ENCODE measurements around the gene PSMB5.
"Not testable (repeated sequence)": the region's sequence is repeated elsewhere in the genome, so short reads cannot be mapped to it uniquely, and the experiment has no call there.

PSMB5 gene

DNA sequence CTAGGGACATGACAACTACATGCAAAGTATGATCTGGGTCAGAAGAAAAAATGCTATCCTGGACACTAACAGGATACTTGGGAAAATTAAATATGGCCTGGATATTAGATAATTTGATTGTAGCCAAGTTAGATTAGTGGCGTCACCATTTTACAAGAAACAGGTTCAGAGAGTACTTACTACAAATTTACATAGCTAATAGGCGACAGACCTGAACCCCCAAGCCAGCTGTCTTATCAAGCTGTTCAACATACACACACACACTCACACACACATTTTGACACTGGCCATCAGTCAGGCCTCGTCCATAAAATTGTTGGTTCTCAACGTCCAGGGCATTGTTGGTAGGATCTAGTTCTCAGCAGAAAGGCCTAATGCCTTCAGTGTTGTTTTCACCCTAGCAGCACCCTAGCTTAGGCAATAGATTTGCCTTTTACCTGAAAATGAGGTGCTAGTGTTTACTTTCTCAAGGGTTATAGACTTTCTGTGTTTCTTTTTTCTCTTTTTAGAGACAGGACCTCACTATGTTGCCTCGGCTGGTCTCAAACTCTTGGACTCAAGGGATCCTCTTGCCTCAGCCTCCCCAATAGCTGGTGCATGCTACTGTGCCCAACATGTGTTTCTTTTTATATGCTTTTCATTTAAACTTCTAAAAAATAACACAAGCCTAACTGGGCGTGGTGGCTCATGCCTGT lies 21.5 kb downstream of the PSMB5 start:
- DNase-seq = no peak

DNA sequence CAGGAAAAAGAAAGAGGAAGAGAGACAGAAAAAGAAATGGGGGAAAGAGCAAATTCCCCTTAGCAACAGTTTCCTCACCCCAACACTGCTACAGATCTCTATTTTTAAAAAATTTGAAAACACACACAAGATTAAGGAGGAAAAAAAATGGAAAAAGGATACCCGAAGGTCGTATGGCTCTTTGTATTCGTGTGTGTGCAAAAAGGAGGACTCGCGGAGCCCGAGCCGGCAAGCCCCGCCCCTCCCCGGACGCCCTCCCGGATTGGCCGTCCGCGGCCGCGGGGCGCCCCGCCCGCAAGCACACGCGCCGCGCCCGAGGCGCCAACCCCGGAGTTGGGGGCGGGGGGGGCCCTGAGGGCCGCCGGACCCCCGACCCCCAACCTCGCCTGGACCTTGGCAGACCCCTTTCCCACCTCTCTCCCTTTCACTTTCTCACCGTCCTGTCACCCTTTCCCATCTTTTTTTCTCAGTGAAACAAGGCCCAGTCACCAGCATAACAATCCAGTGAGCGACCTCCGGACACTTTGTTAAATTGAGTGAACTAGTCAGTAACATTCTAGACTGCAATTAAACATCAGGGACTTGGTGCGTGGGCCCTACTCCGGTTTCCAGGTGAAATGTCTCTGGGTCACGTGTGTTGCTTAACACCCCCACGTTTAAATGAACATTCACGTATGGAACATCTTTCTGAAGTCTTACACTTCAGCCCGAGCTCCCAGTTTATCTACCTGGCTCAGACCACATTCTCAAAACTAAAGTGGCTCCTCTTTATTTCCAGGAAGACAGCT lies 24.6 kb downstream of the PSMB5 start, which contains the start of gene C14orf93:
TSS of gene C14orf93 (minus strand) at position 205 of the 788 bp plus-strand sequence. CDS start 11,120 bp downstream, outside the sequence.
- peak; percentile 38 to 64 for DNase-seq

DNA sequence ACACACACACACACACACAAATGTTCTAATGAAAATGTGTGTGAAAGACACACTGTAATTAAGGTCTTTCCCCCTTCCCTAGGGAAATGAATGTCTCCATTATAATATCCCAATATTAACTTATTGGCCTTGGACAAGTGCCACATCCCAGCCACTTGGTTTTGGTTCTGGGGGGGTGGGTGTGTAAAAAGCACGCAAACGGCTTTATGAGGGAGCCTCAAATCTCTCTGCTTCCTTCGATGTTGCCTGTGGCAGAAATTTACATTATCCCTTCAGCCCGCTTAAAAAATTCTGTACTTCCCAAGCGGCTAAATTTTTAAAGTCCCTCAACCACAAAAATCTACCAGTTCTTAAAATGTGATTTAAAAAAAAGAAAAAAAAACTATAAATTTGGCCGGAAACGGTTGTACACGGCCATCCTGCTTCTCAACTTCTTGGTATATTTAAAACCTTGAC lies 25.2 kb downstream of the PSMB5 start:
- DNase-seq = no peak

DNA sequence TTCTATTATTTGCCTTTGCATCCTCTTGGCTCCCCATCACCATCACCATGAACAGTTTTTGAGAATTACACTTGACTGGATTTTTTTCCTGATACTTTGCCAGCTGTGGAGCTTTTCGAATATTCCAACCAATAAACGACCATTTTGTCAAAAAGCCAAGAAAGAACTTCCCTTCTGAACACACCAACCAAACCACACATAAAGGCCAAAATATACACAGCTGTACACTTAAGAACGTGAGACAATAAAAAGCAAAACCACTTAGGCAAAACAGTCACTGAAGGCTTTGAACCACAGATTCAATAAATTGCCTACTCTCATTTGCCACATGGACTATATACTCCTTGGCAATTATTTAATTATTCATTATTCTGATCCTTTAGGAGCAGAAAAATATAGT lies 25.9 kb downstream of the PSMB5 start:
- no peak for DNase-seq

DNA sequence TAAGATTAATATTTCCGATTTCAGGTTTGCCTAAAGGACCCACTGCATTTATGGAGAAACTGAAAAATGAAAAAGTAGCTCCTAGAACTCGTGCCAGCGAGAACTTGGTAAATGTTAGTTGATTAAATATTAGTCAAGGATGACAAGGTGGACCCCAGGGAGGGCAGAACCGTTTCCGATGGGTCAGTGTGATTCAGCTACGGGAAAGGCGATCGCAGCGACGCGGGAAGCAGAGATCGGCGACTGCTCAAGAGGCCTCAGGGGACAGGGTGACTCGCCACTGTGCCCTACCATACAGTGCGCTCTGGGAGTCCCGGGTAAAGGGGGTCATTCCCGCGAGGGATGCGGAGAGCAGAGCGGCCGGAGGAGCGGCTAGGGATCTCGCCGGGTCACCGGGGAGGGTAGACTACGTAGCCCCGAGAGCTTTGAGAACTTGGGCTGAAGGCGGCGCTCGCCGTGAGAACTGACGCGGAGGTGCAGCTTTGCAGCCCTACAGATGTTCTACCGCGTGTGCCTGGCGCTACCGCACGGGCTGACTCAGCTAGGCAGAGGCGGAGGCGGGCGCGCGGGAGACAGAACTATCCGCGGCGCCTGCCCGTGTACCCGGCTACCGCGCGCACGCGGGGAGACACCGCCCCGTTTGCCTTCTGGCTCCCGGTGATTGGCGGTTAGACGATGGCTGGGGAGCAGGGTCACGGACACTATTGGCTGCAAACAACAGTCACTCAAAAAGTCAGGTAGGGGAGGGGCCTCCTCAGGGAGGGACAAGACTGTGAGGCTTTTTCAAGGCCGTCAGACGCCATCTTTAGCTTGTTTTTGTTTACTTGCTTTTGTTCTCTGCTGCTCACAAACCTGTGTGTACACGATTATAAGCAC lies 27.9 kb downstream of the PSMB5 start:
- peak; percentile 77 to 99 for DNase-seq

DNA sequence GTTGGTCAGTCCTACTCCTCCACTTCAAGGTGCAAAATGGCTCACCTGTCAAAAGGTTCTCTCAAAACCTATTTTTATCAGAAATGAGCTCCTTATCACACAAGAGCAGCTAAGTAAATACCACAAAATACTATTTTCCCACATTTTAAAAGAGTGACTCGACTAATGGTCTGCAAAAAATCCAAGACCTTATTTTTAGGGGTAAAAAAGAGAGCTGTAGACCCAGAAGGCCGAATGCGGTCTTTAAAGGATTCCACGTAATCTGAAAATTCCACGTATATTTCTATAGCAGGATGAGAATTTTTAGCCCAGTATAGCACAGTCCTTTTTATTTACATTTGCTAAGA lies 28.5 kb downstream of the PSMB5 start:
- no peak for DNase-seq

DNA sequence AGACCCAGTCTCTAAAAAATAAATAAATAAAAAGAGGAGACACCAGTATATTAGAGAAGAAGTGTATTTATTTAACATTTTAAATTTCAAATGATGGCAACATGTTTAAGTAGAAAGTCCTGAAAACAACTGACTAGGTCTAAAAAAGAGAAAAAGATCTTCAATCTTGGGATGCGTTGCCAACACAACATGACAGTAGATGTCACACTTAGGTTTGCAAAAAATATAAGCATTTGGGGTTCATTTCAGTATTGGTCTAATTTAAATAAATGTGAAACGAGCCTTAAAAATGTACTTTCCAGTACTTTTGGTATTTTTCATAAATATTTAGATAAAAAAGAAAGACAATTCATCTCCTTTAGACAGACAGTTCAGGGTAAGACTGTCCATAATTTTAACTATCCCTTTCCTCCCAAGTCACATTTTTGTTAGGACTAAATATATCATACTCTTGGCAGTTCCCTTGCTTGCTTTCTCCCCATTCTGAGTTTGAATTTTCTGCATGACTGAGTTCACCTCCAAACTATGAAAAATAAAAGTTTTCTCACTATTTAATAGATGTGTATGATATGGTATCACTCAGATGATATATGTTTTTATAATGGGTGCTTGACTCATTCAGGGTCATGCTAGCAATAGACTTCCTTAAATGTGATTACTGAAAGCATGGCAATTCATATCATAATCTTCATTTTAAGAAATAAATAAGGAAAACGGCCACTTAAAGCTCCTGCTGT lies 29.1 kb downstream of the PSMB5 start:
- no peak for DNase-seq

DNA sequence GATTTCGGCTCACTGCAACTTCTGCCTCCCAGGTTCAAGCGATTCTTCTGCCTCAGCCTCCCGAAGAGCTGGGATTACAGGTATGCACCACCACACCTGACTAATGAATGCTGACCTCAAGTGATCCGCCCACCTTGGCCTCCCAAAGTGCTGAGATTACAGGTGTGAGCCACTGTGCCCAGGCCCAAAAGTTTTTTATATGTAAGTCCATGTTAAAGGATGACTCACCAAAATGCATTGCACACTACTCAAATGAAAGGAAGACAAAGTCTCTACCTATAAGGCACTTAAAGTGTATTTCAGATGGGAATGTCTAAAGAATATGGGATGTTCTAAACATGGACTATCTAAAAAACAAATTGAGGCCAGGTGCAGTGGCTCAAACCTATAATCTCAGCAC lies 30.4 kb downstream of the PSMB5 start:
- DNase-seq = not testable (repeated sequence)

DNA sequence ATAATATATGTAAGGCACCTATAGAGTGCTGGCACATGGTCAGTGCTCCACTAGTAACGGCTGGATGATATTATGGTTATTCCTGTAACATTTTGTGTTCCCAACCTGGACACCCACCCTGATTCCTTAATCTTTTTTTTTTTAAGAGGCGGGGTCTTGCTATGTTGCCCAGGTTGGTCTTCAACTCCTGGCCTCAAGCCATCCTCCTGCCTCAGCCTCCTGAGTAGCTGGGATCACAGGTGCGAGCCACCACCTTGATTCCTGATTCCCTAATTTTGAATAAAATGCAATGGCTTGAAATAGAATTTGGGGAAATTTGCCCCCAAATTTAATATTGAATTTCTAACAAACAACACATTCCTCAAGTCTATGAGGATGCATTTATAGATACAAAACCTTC lies 32.1 kb downstream of the PSMB5 start:
- no peak for DNase-seq

DNA sequence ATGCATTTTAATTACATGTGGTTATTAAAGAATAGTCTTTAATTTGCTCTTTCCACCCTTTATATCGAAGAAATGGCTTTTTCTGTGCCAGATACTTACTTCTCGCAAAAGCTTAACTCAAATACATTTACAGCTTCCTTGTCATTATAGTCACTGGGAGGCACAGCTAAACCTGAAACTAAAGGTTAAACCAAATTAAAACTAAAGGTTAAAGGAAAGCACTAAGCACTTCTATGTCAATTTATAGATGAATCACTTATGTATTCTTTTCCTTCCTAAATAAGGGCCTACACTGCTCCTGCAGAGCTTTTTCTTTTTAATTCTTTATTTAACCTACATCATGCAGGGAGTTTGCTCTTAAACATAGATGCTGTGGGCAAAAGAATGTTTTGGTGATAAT lies 33.8 kb downstream of the PSMB5 start:
- no peak for DNase-seq

DNA sequence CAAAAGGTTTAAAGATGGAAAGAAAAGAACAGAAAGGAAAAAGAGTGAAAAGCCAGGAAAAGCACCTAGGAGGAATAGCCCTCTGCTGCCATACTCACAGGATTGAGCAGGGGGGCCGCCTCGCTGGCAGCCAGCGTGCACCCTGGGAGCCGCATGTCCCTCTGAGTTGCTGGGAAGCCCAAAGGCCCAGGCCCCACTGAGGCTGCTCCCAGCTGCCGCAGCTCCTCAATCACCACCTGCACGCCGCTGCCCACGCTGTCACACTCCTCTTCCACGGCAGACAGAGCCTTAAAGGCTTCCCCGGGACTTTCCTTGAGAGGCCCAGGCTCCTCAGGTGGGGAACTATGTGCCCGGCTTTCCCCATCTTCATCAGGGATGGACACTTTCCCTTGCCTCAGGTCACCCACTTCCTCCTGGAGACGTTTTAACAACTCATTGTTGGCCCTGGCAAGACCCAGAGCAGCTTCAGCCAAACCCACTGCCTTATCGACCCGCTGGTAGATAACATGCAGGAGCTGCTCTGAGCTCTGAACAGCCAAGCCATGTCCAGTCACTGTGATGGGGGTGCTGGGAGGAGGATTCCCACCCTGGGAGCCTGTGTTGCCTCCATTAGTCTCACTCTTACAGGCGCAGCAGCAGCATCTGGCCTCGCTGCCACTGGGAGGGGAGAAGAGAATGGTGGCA lies 36.2 kb downstream of the PSMB5 start:
- DNase-seq = no peak

DNA sequence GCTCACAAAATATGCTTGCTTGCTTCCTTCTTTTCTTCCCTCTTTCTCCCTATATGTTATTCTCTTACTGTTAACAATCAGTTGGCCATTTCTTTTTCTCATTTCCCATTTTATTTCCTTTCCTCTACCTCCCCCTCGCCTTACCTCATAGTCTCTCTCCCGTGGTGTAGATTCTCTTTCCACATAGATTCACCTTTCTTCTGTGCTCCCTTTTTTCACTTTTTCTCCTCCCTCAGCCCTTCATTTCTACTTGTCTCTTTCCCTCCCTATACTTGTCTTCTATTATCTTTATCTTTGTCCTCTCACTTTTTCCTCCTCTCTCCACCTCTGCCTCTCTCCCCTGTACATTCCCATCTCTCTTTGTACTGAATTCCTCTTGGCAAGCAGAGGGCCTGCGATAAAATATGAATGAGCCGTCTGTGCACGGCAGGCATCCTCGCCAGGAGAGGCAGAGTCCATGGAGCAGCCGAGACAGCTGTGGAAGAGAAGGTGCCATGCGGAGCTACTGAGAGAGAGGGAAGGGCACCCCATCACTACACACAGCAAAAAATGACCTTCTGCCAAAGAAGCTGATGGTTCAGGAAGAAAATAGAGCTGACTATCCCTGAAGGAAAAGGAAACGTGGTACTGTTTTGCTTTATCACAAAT lies 36.9 kb downstream of the PSMB5 start:
- no peak for DNase-seq

DNA sequence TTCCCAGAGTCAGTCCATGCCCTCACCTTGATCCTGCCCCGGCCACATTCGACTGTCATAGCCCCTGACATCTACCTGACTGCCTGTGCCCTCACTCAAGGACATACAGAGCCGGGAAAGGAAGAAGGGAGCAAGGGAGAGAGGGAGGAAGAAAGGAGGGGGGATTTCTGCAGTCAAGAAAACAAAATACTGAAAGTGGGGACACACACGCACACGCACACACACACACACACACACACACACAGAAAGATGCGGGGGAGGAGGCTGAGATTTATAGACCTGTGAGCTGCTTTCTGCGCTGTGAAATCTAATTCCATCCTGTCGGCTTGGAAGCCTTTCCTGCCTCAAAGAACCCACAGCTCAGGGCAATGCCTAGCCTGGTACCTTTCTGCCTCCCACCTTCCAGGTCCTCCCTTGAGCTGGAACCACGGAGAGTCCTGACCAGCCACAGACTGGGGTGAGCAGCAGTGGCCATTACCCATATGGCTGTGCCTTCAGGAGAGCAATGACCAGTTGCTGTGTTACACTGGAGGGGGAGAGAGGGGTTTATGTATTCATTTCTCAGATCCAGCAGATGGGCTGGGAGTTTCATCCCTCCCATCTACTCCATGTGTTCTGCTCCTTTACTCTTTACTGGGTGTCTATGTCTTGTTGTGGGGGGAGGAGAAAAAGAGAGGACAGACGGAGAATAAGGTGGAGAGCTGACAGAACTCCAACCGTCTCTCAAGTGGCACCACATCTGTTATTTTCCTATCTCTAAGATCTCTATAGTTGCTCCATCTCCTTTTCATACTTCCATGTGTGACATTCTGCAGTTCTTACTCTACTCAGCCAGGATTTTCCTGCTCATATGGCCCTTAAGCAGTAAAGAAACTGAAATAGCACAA lies 37.7 kb downstream of the PSMB5 start:
- DNase-seq = no peak

DNA sequence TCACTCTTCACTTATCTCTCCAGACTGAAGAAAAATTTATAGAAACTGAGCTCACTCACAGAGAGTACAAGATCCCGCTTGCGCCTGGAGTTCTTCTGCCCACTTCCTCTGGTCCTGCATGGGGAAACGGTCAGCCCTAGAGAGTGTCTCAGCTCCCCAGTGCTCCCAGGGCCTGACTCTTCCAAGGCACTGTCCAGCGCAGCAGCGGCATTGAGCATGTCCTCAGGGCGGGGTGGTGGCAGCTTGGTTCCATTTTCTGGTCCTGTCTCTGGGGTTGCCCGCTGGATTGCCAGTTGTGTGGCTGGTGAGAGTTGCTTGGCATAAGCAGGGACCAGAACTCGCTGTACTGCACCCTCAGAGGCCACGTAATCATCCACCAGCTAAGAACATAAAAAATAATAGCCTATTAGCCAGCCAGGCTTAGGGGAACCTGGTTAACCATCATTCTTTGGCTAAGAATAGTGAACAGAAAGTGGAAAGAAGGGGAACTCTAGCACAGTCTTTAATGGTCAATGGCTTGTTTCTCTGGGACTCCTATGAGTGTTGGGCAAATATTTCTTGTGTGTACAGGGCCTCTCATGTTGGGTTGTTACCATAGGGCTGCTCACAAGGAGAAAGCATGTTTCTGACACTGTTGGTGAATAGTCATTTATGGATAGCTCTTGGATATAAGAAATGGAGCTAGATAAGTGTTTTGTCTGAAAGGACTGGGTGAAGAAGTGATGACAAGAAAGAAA lies 38.6 kb downstream of the PSMB5 start:
- no peak for DNase-seq

DNA sequence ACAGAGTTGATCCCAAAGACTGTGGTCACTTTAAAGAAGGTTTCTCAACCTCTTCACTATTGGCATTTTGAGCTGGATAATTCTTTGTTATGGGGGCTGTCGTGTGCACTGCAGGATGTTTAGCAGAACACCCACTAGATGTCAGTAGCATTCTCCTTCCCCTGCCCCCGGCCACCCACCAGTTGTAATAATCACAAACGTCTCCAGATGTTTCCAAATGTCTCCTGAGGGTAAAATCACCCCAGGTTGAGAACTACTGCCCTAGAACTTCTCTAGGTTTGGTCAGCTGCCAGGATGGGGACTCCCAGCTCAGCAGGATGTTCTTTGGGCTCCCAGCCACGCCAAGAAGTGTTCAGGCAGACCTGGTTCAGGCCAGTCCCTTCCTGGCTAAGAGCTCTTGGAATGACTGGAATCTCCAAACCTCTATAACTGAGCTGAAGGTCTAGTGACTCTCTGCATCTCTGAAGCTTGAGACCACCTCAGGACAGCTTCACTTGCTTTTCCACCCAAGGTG lies 39.9 kb downstream of the PSMB5 start:
- DNase-seq = peak in 1 of 2 donors; percentile 20

DNA sequence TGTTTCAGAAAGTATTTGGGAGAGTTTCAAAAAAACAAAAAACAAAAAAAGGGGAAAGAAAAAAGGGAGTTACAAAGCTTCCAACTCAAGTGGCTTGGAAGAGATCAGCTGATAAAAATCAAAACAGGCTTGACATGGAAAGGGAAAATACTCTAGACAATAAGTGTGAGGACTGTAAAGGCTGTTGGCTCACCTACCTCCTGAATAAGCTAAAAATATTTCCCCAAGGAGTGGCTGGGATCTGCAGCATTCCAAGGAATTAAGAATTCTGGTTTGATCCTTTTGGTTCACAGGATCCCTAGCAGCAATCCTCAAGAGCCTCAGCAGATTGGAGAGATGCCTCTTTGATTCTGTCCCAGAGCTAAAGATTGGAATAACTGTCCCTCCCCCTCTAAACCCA lies 41.2 kb downstream of the PSMB5 start:
- no peak for DNase-seq

DNA sequence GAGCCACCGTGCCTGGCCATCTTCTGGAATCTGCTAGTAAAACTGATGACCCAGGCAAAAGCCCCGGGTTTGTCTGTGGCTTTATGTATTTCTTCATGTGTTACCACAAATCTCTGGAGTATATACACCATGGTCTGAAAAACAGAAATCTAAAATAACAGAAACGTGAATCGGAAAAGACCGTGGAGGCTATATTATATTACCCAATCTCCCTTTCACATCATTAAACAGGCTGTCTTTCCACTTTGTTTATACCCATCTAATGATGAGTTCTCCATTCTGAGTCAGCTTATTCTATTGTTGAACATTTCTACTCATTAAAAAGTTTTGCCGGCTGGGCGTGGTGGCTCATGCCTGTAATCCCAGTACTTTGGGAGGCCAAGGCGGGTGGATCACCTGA lies 42.8 kb downstream of the PSMB5 start:
- no peak for DNase-seq

DNA sequence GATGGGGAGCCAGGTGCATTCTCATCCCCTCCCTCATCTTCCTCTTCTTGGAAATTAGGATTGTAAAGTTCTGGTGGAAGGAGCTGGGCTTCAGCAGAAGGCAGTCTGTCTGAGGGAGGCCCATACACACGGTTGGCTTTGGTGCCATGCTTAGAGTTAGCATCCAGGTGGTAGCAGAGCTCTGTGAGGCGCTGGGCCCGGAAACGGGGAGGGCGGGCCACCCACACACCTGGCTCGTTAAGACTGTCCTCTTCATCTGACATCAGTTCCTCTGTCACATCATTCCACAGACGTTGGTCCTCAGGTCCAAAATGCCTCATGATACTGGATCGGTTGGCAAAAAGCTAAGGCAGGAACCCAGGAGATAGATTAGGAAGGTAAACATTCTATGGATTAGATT lies 47.4 kb downstream of the PSMB5 start:
- no peak for DNase-seq

DNA sequence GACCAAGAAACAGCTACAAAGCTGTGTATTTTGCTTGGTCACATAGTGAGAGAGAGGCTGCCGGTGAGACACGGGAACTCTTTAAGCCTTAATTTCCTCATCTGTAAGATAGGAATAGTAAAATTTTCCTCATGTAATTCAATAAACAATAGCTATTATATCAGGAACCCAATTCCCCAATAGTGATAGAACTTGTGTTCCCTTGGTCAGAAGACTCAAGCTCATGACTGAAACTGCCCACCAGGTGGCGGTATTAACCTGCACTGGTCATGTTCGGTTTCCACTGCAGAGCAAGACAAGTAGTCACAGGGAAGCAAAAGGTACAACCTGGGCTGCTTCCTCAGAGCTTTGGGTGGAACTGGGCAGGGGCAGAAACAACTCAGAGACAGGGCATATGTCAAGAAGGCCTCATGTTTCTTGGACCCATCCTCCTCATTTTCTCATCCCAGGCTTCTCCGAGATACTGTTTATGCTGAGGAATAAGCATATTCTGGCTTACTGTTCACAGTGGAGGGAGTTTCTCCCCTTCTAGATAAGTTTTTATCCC lies 48.1 kb downstream of the PSMB5 start:
- peak; percentile 46 to 74 for DNase-seq
